ENCODE data around the gene UNK. TPM values are rescaled to one million over a fixed set of nuclear protein-coding genes. Genes with fewer than 3 reads are reported as not detected.

UNK gene
- total and polyA plus RNA-seq, 2 donors (not counting 3 experiments of a cell fraction or from before 2014, with no cell fraction given) = 18.0 to 23.2 TPM

DNA sequence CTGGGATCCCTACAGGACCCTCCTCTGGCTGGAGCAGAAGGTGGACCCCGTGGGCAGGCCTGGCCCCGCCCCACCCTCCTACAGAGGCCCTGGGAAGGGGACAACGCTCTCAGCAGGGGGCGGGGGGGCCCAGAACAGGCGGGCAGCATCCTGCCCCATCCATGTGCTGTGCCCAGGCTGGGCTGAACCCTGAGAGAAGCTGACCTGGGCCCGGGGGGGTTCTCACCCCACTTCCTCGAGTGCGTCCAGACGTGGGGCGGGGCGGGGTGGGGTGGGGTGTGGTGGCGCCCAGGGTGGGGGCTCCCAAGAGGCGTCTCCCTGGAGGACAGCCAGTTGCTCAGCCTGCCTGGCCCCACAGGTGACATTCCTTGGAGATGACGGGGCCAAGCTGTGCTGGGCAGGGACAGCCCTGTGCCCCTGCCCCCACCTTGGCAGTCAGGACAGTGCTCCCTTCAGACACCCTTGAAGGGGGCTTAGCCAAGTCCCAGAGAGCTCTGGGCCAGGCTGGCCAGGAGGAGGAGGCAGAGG is 60.0 kb downstream of the UNK start:
- dilution Hi-C loops (cut with MboI; ENCODE audit: extremely low pct_ligation_motif_present, low sequenced_read_pairs) (no loop called here), intact Hi-C loops (cut with micrococcal nuclease) (loop anchor here (1.0 to 2.0 kb wide), 4 partner anchors 11 to 52 kb away; partner anchors contain the start of genes TRIM65 and WBP2)
- DNase-seq (ENCODE audit: low read depth, low spot score) (no peak), FAIRE-seq (peak; percentile 49)
- ChIA-PET CTCF (interaction anchor here (0.8 to 6.8 kb wide), 11 partner anchors 10 to 80 kb away, joined by 3 to 53 read pairs (median 7); partner anchors contain the start of genes GALK1, TRIM47, TRIM65 and WBP2), POLR2A (no interaction called here)
- TF ChIP-seq, protein P1, sequence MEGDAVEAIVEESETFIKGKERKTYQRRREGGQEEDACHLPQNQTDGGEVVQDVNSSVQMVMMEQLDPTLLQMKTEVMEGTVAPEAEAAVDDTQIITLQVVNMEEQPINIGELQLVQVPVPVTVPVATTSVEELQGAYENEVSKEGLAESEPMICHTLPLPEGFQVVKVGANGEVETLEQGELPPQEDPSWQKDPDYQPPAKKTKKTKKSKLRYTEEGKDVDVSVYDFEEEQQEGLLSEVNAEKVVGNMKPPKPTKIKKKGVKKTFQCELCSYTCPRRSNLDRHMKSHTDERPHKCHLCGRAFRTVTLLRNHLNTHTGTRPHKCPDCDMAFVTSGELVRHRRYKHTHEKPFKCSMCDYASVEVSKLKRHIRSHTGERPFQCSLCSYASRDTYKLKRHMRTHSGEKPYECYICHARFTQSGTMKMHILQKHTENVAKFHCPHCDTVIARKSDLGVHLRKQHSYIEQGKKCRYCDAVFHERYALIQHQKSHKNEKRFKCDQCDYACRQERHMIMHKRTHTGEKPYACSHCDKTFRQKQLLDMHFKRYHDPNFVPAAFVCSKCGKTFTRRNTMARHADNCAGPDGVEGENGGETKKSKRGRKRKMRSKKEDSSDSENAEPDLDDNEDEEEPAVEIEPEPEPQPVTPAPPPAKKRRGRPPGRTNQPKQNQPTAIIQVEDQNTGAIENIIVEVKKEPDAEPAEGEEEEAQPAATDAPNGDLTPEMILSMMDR (IDR thresholded peaks at IDR 0.05; ENCODE audit: extremely low read depth in 1 of 2, insufficient read depth in 1 of 2, low read depth in 1 of 2, low read length in 2 of 2) = no peak
- TF ChIP-seq POLR2A (IDR thresholded peaks at IDR 0.05; ENCODE audit: low read depth, low read length) = peak; percentile 14
- H3K4me3 ChIP-seq (replicated peaks in 1 of 3; ENCODE audit: insufficient read depth in 1 of 3, low read depth in 1 of 3, low read length in 3 of 3) = no peak overlapping the region
- peaks cover 39% of the 10 kb centered on the region for H3K4me1 ChIP-seq (ENCODE audit: control insufficient read depth, extremely low read depth, insufficient read depth, low read length)
- no peak overlapping the region for H3K9ac ChIP-seq (replicated peaks; ENCODE audit: extremely low read depth, insufficient read depth, low read length)
- H3K27ac ChIP-seq (ENCODE audit: insufficient read depth, low read depth, low read length) = peak overlapping the region; percentile 38
- H4K20me1 ChIP-seq (replicated peaks; ENCODE audit: control insufficient read depth, extremely low read depth, insufficient read depth, low read length) = no peaks in the 10 kb centered on the region
- H3K27me3 ChIP-seq (ENCODE audit: control insufficient read depth in 2 of 2, insufficient read depth in 2 of 2, low read length in 2 of 2) = no peaks in the 10 kb centered on the region
- H3K9me1 ChIP-seq (replicated peaks; ENCODE audit: control insufficient read depth, extremely low read depth, insufficient read depth, low read length) = no peaks in the 10 kb centered on the region
- H3K36me3 ChIP-seq (ENCODE audit: control insufficient read depth in 2 of 2, extremely low read depth in 1 of 2, insufficient read depth in 2 of 2, low read length in 2 of 2) = peaks cover 3 to 23% of the 10 kb centered on the region in 2 experiments
- no peaks in the 10 kb centered on the region for H3K9me3 ChIP-seq (replicated peaks; ENCODE audit: control insufficient read depth, insufficient read depth, low read length)
- H3K4me2 ChIP-seq (ENCODE audit: insufficient read depth, low read length) = no peak overlapping the region
- BruUV-seq (replicated peaks) = no TSS peak
- H3K79me2 ChIP-seq (ENCODE audit: control insufficient read depth, insufficient read depth, low read length) = no peaks in the 10 kb centered on the region
- peak overlapping the region; percentile 86 for H2AFZ ChIP-seq (ENCODE audit: low read depth, low read length)

DNA sequence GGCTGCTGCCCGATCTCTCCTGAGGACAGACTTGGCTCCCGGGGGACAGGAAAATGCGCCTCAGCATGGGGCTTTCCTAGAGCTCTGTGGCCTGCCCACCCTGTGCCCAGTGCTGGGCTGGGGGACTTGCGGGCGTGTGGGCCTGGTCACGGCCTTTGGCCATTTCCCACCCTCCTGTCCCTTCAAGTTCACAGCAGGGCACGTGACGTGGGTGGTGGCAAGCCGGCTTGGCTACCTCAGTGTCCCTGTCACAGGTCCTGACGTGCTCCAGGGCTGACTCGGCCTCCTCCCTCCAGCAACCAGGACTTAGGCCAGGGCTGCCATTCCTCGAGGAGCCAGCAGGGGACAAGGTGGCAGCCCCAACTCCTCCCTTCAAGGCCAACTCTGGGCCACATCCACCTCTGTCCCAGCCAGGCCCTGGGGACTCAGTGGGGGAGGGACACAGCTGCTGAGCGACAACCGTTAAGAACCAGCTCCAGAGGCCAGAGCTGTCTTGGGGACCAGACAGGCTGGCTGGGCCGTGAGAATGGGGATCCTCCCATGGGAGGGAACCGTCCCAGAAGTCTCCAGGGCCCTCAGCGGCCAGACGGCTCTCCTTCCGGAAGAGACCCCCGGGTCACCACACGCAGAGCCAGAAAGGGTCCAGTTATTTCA is 60.6 kb downstream of the UNK start:
- DNase-seq (ENCODE audit: low read depth, low spot score) (peak; percentile 70), FAIRE-seq (peak; percentile 90)
- no peak for TF ChIP-seq POLR2A (IDR thresholded peaks at IDR 0.05; ENCODE audit: low read depth, low read length)
- TF ChIP-seq EZH2 (IDR thresholded peaks at IDR 0.05; ENCODE audit: borderline replicate concordance, low read depth, low read length, severe bottlenecking) = no peak
- no peak for TF ChIP-seq MYC (IDR thresholded peaks at IDR 0.05; ENCODE audit: low read depth, low read length)
- no peak for TF ChIP-seq JUN (IDR thresholded peaks at IDR 0.05; ENCODE audit: borderline replicate concordance, insufficient read depth, insufficient read length, low read depth)
- TF ChIP-seq, protein P2, sequence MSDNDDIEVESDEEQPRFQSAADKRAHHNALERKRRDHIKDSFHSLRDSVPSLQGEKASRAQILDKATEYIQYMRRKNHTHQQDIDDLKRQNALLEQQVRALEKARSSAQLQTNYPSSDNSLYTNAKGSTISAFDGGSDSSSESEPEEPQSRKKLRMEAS (IDR thresholded peaks at IDR 0.05; ENCODE audit: insufficient read depth, insufficient read length) = no peak
- TF ChIP-seq POLR2AphosphoS5 (IDR thresholded peaks at IDR 0.05; ENCODE audit: insufficient read depth, low read depth, low read length) = peak; percentile 31
- TF ChIP-seq, protein P1 (IDR thresholded peaks at IDR 0.05; ENCODE audit: extremely low read depth in 1 of 2, insufficient read depth in 1 of 2, low read depth in 1 of 2, low read length in 2 of 2) = peak; percentile 79 to 87
- TF ChIP-seq GATA2 (IDR thresholded peaks at IDR 0.05; ENCODE audit: insufficient read depth, insufficient read length, low read depth, low read length) = no peak
- TF ChIP-seq FOS (IDR thresholded peaks at IDR 0.05; ENCODE audit: borderline replicate concordance, insufficient read depth, low read length) = no peak
- Histone ChIP-seq H3K27me3 (ENCODE audit: control insufficient read depth in 2 of 2, insufficient read depth in 2 of 2, low read length in 2 of 2) (no peaks in the 10 kb centered on the region), H4K20me1 (replicated peaks; ENCODE audit: control insufficient read depth, extremely low read depth, insufficient read depth, low read length) (no peaks in the 10 kb centered on the region), H3K79me2 (ENCODE audit: control insufficient read depth, insufficient read depth, low read length) (no peaks in the 10 kb centered on the region), H2AFZ (ENCODE audit: low read depth, low read length) (no peak overlapping the region), H3K27ac (ENCODE audit: insufficient read depth, low read depth, low read length) (peak overlapping the region; percentile 31), H3K4me3 (replicated peaks in 1 of 3; ENCODE audit: insufficient read depth in 1 of 3, low read depth in 1 of 3, low read length in 3 of 3) (no peak overlapping the region), H3K36me3 (ENCODE audit: control insufficient read depth in 2 of 2, extremely low read depth in 1 of 2, insufficient read depth in 2 of 2, low read length in 2 of 2) (peaks cover 3 to 26% of the 10 kb centered on the region in 2 experiments), H3K9me1 (replicated peaks; ENCODE audit: control insufficient read depth, extremely low read depth, insufficient read depth, low read length) (no peaks in the 10 kb centered on the region), H3K4me2 (ENCODE audit: insufficient read depth, low read length) (no peak overlapping the region), H3K4me1 (ENCODE audit: control insufficient read depth, extremely low read depth, insufficient read depth, low read length) (peaks cover 39% of the 10 kb centered on the region), H3K9ac (replicated peaks; ENCODE audit: extremely low read depth, insufficient read depth, low read length) (no peak overlapping the region), H3K9me3 (replicated peaks; ENCODE audit: control insufficient read depth, insufficient read depth, low read length) (no peaks in the 10 kb centered on the region)
- intact Hi-C loops (cut with micrococcal nuclease) = loop anchor here (1.0 to 2.0 kb wide), 4 partner anchors 10 to 52 kb away; partner anchors contain the start of genes TRIM65 and WBP2
- no TSS peak for BruUV-seq (replicated peaks)
- dilution Hi-C loops (cut with MboI; ENCODE audit: extremely low pct_ligation_motif_present, low sequenced_read_pairs) = no loop called here
- ChIA-PET CTCF (interaction anchor here (0.8 to 6.8 kb wide), 18 partner anchors 9 to 92 kb away, joined by 3 to 53 read pairs (median 6); partner anchors contain the start of genes GALK1, TRIM47, TRIM65 and WBP2), POLR2A (interaction anchor here (1.3 kb wide), 1 partner anchor 65 kb away, joined by 7 read pairs; no protein-coding TSS in a partner anchor)
